Measurements from ENCODE around the gene UBE2G2.

- TF ChIP-seq, protein P1, sequence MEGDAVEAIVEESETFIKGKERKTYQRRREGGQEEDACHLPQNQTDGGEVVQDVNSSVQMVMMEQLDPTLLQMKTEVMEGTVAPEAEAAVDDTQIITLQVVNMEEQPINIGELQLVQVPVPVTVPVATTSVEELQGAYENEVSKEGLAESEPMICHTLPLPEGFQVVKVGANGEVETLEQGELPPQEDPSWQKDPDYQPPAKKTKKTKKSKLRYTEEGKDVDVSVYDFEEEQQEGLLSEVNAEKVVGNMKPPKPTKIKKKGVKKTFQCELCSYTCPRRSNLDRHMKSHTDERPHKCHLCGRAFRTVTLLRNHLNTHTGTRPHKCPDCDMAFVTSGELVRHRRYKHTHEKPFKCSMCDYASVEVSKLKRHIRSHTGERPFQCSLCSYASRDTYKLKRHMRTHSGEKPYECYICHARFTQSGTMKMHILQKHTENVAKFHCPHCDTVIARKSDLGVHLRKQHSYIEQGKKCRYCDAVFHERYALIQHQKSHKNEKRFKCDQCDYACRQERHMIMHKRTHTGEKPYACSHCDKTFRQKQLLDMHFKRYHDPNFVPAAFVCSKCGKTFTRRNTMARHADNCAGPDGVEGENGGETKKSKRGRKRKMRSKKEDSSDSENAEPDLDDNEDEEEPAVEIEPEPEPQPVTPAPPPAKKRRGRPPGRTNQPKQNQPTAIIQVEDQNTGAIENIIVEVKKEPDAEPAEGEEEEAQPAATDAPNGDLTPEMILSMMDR (IDR thresholded peaks at IDR 0.05; ENCODE audit: borderline replicate concordance, extremely low read depth, low read length, poor library complexity, severe bottlenecking): no peak
- TF ChIP-seq EZH2 (IDR thresholded peaks at IDR 0.05; ENCODE audit: borderline replicate concordance, low read depth, low read length, severe bottlenecking): no peak
These were observed 45.0 kb downstream of the UBE2G2 start for GRCh38 chr21:44756423-44757185.
